Glutamatergic neuron (in vitro differentiated cells): Measurements from ENCODE around the gene KIF27. TPM values are rescaled to one million over a fixed set of nuclear protein-coding genes. Genes with fewer than 3 reads are reported as not detected.
"Not testable (repeated sequence)": the region's sequence is repeated elsewhere in the genome, so short reads cannot be mapped to it uniquely, and the experiment has no call there.

Source experiments
- DNase-seq: peaks from one replicate; pipeline ENCODE4 v3.0.0; 2022
- H3K27ac Mint-ChIP-seq: one replicate; pipeline ENCODE4 v1.8.0; 2020; ENCODE audit warnings: mild to moderate bottlenecking, mixed read lengths, inconsistent platforms; ENCODE audit not compliant: unreplicated experiment
- H3K27me3 Mint-ChIP-seq: one replicate; pipeline ENCODE4 v1.8.0; 2020; ENCODE audit warnings: mild to moderate bottlenecking, moderate library complexity, mixed read lengths, inconsistent platforms; ENCODE audit not compliant: unreplicated experiment
- H3K36me3 Mint-ChIP-seq: one replicate; pipeline ENCODE4 v1.8.0; 2020; ENCODE audit warnings: mild to moderate bottlenecking, mixed read lengths, inconsistent platforms; ENCODE audit not compliant: unreplicated experiment
- H3K4me1 Mint-ChIP-seq: one replicate; pipeline ENCODE4 v1.8.0; 2020; ENCODE audit warnings: mild to moderate bottlenecking, low read depth, mixed read lengths, inconsistent platforms; ENCODE audit not compliant: unreplicated experiment
- H3K4me3 Mint-ChIP-seq: one replicate; pipeline ENCODE4 v1.8.0; 2020; ENCODE audit warnings: mild to moderate bottlenecking, mixed read lengths, inconsistent platforms; ENCODE audit not compliant: unreplicated experiment
- H3K9me3 Mint-ChIP-seq: one replicate; pipeline ENCODE4 v1.8.0; 2020; ENCODE audit warnings: mild to moderate bottlenecking, moderate library complexity, mixed read lengths, inconsistent platforms; ENCODE audit not compliant: unreplicated experiment
- total RNA-seq: library from RNA; stranded (reverse); fragmentation: NEBNext Ultra II Directional; extraction: Animal tissue kit (Norgen Biotek cat#: 25700); gene quantifications from one replicate; pipeline ENCODE4 v1.2.1, GENCODE V29; 2021; ENCODE audit not compliant: unreplicated experiment
- TF ChIP-seq, protein P1 (sequence below): fragments of 200-600 bp; sonication (generic); IDR thresholded peaks from one replicate; pipeline ENCODE4 v1.5.0; 2021; ENCODE audit not compliant: partially characterized antibody, unreplicated experiment

KIF27 gene
- total RNA-seq, 1 donor from 2014 or later, result 4.2 TPM

DNA sequence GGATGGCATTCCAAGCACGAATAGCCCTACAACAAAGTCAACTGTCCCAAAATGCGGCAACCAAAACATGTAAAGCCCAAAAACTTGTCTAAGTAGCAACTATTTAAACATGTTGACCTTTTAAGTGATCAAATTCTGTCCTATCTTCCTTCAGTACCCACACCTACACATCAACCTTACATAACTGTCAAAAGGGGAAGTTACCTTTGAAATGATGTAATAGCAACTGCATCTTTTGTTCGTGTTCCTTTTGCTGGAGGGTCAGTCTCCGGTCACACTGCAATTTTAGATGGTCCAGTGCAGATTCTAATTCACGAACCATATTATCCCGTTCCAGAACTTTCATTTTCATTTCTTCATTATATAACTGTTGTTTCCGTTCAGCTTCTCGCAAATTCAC is 71.3 kb downstream of the KIF27 start:
- not testable (repeated sequence) for H3K9me3 Mint-ChIP-seq, H3K4me3 Mint-ChIP-seq, H3K4me1 Mint-ChIP-seq, H3K27ac Mint-ChIP-seq, H3K36me3 Mint-ChIP-seq, DNase-seq, H3K27me3 Mint-ChIP-seq

DNA sequence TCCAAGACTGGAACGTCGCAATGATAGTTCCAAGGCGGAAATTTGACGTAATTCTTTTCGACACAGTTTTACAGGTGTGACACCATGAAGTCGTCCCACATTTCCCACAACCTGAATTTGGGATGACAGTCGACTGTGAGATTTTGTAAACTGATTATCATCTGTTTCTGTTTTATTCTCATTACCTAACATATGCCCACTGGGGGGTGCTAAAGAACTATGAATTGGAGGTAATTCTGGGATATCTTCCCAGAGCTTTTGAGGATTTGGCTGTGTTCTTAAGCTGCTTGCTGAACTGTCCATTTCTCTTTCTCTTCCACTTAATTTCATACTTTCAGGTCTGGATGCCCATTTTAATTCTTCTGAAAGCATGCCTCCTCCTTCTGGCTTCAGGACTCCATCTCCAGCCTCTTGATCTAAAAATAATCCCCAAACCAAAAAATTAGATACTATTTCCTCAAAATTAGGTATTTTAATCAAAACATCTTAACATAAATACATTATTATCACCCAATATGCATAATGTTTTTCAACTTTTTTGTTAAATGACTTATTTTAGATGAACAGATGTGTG is 84.1 kb downstream of the KIF27 start:
- H3K9me3 Mint-ChIP-seq, H3K27me3 Mint-ChIP-seq, H3K36me3 Mint-ChIP-seq, H3K27ac Mint-ChIP-seq, H3K4me3 Mint-ChIP-seq, H3K4me1 Mint-ChIP-seq, DNase-seq: not testable (repeated sequence)

DNA sequence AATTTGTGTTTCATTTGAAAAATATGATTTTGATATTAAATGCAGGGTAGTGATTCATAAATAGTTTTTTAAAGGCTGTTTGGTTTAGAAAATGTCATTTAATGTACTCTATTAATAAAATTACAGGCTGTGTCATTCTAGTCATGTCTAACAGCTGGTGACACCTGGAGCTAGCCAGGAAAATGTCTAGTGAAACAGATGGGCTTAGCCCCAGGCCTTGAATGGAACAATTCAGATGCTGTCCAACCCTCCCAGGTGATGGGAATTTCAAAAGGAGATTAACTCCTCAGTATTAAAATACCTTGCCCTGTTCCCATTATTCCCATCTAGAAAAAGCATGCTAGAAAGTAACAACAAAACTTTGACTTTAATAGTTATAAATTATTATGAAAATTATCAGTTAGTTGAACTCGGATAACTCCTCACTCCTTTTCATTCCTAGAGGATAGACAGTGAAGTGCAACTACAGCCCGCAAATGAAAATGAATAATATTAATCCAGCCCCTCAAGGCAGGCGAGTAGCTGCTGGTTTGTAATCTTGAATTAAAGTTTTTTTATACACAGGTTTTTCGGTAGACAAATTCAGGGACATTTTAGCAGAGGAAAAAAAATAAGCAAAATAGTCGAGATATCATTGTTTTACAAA is 90.7 kb downstream of the KIF27 start:
- H3K27me3 Mint-ChIP-seq, H3K36me3 Mint-ChIP-seq, H3K4me3 Mint-ChIP-seq, H3K9me3 Mint-ChIP-seq: not testable (repeated sequence)
- peaks cover 18% of the 10 kb centered on the region for H3K4me1 Mint-ChIP-seq
- DNase-seq, result peak; percentile 48
- H3K27ac Mint-ChIP-seq, result peak overlapping the region; percentile 66
- TF ChIP-seq, protein P1, sequence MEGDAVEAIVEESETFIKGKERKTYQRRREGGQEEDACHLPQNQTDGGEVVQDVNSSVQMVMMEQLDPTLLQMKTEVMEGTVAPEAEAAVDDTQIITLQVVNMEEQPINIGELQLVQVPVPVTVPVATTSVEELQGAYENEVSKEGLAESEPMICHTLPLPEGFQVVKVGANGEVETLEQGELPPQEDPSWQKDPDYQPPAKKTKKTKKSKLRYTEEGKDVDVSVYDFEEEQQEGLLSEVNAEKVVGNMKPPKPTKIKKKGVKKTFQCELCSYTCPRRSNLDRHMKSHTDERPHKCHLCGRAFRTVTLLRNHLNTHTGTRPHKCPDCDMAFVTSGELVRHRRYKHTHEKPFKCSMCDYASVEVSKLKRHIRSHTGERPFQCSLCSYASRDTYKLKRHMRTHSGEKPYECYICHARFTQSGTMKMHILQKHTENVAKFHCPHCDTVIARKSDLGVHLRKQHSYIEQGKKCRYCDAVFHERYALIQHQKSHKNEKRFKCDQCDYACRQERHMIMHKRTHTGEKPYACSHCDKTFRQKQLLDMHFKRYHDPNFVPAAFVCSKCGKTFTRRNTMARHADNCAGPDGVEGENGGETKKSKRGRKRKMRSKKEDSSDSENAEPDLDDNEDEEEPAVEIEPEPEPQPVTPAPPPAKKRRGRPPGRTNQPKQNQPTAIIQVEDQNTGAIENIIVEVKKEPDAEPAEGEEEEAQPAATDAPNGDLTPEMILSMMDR, result peak; percentile 65

DNA sequence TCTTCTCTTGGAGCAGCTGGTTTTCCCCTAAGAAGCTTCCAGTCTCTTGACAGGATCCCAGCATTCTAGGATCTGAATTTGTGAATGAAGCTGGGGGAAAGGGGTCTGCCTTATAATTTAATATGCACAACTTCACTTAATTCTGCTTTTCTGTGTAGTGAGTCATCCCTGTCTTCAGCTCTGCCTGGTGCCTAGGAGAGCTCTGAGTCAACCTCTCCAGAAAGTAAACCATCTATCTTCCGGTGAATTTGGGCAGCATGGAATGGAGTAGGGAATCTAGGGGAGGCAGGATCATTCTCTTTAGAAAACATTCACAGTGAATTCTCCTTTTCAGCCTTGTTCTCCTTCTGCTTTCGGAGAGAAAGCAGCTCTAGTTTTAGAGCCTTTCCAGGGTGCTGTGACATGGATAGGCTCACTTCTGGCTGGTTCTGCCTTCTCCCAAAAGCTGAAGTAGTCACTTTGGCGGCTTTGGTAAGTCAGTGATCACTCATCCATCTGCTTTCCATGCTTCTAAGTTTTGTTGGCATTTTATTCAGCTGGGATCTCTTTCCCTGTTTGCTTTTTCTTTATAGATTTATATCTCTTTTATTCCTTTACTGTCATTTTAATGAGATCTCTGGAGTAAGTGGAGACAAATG is 96.1 kb downstream of the KIF27 start:
- not testable (repeated sequence) for H3K36me3 Mint-ChIP-seq, DNase-seq, H3K4me3 Mint-ChIP-seq, H3K27ac Mint-ChIP-seq, H3K27me3 Mint-ChIP-seq, H3K9me3 Mint-ChIP-seq
- H3K4me1 Mint-ChIP-seq, result peaks cover 16% of the 10 kb centered on the region

DNA sequence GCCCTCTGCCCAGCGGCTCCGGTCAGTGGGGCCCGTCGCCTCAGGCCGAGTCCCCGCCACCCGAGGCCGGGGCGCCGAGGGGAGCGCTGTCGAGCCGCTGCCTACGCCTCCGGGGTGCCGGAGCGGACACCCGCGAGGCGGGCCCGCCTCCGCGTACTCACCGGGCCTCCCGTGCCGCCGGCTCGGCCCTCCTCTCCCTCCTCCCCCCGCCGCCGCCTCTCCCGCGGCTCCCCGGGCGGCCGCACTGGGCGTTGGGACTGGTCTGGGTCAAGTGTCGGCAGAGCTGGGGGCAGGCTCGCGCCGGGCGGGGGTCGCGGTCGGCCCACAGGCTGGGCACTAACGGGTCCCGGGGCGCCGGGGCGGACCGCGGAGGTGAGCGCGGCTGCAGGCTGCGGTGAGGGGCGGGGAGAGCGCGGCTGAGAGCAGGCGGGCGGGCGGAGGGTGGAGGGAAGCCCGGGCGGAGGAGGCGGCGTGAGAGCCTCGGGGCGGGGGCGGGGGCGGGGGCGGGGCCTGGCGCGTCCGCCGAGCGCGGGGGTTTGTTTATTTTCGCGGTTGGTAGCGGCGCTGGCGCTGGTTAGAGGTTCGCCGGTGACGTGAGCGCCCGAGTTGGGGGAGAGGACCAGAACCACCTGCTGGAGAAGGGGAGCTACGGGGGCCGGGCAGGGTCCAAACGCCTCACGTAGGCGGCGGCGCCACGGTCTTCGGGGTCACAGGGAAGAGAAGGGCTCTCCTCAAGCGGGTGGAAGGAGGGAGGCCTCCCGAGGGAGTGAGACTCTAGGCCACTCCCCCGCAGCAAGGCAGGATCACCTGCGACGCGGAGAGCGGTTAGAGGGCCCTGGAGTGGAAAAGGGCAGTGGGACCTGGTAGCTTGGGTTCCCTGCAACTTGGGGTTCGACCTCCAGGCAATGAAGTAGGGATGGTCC is 103.6 kb downstream of the KIF27 start, which contains the start of gene GKAP1:
Gene GKAP1, minus strand, starts transcription at position 414 of the 923 bp plus-strand sequence. CDS start 11,252 bp downstream, outside the sequence.
- H3K27me3 Mint-ChIP-seq, H3K4me1 Mint-ChIP-seq, H3K9me3 Mint-ChIP-seq, H3K36me3 Mint-ChIP-seq: not testable (repeated sequence)
- peak within 1 kb of the TSS; percentile 73 for H3K27ac Mint-ChIP-seq
- peak; percentile 85 for DNase-seq
- H3K4me3 Mint-ChIP-seq, result peak within 1 kb of the TSS; percentile 86

DNA sequence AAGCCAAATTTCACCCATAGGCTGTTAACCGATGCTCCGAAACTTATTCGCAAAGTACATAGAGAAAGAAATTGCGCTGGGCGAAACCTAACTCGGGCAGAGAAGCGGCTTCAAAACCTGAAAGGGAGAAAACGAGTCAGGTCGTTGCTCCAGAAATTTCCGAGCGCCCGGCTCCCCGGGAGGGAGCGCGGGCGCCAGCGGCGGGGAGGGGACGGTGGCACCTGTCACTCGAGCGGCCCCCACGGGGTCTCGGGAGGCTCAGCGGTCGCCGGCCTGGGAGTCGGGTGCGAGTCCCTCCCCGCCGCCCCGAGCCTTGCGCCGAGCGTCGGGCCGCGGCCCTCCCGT is 104.2 kb downstream of the KIF27 start:
- DNase-seq, H3K9me3 Mint-ChIP-seq: not testable (repeated sequence)

DNA sequence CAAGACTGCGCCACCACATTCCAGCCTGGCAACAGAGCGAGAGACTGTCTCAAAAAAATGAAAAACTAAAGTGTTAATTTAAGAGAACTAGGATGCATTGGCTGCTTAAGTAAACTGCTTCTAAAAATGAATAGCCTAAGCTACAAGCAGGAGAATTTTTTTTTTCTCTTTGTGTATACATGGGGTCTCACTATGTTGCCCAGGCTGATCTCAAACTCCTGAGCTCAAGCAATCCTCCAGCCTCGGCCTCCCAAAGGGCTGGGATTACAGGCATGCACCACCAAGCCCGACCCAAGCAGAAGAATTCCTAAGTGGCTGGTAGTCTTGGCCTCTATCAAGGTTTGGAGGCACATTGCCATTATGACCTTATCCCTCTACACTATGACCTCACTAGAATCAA is 106.1 kb downstream of the KIF27 start:
- not testable (repeated sequence) for H3K4me1 Mint-ChIP-seq, H3K9me3 Mint-ChIP-seq, DNase-seq, H3K27ac Mint-ChIP-seq, H3K36me3 Mint-ChIP-seq, H3K27me3 Mint-ChIP-seq
- peak overlapping the region; percentile 21 for H3K4me3 Mint-ChIP-seq

More for the DNA sequence above, 104.2 kb downstream of the KIF27 start:
- Mint-ChIP-seq H3K4me3 (peak overlapping the region; percentile 86), H3K27ac (peak overlapping the region; percentile 73)
- H3K27me3 Mint-ChIP-seq, H3K36me3 Mint-ChIP-seq, H3K4me1 Mint-ChIP-seq: not testable (repeated sequence)

DNA sequence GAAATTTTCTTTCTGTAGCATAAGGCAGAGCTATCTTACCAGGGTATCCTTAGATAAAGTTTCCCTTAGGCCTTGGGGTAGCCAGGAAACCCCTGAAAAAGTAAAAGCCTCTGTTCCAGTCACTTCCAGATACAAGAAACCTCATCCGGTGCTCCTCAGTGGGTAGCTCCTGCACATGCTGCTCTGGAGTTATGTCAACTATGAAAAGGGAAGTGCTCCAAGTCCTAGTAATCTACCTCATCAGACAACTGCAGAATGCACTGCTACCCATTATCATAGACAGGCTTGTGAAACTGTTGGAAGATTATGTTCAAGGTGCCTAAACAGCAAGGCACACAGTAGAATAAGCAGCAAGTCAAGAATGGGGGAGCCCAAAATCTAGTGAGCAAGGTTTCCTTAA is 112.0 kb downstream of the KIF27 start:
- not testable (repeated sequence) for H3K4me3 Mint-ChIP-seq, H3K36me3 Mint-ChIP-seq, H3K4me1 Mint-ChIP-seq, H3K27ac Mint-ChIP-seq, H3K9me3 Mint-ChIP-seq, H3K27me3 Mint-ChIP-seq, DNase-seq

DNA sequence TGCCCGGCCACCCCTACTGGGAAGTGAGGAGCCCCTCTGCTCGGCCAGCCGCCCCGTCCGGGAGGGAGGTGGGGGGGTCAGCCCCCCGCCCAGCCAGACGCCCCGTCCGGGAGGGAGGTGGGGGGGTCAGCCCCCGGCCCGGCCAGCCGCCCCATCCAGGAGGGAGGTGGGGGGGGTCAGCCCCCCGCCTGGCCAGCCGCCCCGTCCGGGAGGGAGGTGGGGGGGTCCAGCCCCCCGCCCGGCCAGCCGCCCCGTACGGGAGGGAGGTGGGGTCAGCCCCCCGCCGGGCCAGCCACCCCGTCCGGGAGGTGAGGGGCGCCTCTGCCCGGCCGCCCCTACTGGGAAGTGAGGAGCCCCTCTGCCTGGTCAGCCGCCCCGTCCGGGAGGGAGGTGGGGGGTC is 116.8 kb downstream of the KIF27 start:
- not testable (repeated sequence) for H3K27me3 Mint-ChIP-seq, H3K27ac Mint-ChIP-seq, H3K4me3 Mint-ChIP-seq, DNase-seq, H3K9me3 Mint-ChIP-seq, H3K36me3 Mint-ChIP-seq, H3K4me1 Mint-ChIP-seq

DNA sequence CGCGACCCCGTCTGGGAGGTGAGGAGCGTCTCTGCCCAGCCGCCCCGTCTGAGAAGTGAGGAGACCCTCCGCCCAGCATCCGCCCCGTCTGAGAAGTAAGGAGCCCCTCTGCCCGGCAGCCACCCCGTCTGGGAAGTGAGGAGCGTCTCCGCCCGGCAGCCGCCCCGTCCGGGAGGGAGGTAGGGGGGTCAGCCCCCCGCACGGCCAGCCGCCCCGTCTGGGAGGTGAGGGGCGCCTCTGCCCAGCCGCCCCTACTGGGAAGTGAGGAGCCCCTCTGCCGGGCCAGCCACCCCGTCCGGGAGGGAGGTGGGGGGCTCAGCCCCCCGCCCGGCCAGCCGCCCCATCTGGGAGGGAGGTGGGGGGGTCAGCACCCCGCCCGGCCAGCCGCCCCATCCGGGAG is 117.3 kb downstream of the KIF27 start:
- not testable (repeated sequence) for H3K36me3 Mint-ChIP-seq, DNase-seq, H3K4me1 Mint-ChIP-seq, H3K9me3 Mint-ChIP-seq, H3K4me3 Mint-ChIP-seq, H3K27ac Mint-ChIP-seq, H3K27me3 Mint-ChIP-seq
